Stimulated activated CD8-positive, alpha-beta memory T cell treated with anti-CD3 and anti-CD28 coated beads, Interleukin-2, amount 100 ng/mL, for 1 hour (primary cell): ENCODE data around the gene TGFBR3.

Experiments used
- DNase-seq, 2 donors: peaks; one replicate each; pipeline ENCODE4 v3.0.0-alpha.2; 2020; ENCODE audit warnings: low read depth in 2 of 2

The TGFBR3 gene

DNA sequence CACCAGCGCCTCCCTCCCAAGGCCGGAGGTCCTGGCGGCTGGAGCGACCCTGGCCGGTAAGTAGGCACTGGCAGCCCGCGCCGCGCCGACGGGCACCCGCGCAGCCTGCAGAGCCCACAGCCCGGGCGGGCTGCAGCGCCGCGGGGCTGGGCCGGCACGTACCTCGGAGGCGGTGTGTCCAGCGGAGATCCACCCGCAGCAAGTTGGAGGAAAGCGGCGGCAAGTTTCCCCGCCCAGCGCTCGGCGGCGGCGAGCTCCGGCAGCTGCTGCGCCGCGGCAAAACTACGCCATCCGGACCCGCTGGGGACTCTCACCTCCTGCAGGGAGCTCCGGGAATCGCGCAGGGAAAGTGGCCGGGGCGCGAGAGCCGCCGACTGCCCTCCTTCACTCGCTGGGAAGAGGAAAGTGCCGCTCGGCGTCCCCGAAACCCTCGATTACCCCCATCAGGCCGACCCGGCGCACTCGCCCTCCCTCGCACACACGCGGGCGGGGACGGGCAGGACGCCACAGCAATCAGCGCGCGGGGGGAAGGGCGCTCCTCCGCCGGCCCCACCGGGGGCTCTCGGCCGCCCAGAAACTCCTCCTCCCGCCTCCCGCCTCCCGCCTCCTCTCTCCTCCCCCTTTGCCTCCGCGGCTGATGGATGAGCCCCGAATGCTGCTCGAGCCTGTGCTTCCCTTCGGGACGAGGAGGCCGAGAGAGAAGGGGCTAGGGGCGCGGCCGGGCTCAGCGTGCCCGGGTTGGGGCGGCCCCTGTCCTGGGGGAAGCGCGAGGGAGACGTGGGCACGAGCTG, at the start of gene TGFBR3:
Gene TGFBR3, minus strand, starts transcription at position 436 of the 791 bp plus-strand sequence. CDS start 24,620 bp downstream, outside the sequence.
- DNase-seq, result peak; percentile 56 to 62

DNA sequence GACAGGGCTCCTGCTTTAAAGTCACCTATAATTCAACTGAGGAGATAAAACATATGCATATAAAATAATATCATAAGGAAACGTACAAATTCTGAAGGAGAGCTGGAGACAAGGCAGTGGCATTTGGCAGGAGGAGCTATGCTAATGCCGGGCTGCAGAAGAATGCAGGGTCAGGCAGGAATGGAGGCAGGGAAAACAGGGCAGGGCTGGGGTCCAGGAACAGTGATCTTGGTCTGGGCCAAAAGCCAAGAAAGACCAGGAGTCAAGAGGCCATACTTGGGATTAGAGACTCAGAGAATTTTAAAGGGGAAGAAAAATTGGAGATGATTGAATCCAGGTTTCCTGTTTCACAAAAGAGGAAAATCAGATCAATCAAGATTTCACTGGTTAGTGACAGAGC, 43.3 kb upstream of the TGFBR3 start:
- no peak for DNase-seq

DNA sequence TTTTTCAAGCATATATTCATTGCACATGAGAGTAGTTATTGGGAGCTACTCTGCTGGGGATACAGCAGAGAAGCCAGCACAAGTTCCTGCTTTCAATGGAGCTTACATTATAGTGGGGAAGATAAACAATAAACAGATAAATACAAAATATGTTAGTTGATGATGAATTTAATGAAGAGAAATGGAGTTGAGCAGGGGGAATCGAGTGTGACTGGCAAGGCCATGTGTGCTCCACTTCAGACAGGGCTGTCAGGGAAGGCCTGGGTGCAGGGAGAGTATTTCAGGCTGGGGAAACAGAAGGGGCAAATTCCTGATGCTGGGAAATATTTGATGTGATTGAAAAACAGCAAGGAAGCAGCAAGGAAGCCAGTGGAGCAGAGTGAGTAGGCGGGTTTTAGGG, 42.1 kb upstream of the TGFBR3 start:
- DNase-seq, result no peak

DNA sequence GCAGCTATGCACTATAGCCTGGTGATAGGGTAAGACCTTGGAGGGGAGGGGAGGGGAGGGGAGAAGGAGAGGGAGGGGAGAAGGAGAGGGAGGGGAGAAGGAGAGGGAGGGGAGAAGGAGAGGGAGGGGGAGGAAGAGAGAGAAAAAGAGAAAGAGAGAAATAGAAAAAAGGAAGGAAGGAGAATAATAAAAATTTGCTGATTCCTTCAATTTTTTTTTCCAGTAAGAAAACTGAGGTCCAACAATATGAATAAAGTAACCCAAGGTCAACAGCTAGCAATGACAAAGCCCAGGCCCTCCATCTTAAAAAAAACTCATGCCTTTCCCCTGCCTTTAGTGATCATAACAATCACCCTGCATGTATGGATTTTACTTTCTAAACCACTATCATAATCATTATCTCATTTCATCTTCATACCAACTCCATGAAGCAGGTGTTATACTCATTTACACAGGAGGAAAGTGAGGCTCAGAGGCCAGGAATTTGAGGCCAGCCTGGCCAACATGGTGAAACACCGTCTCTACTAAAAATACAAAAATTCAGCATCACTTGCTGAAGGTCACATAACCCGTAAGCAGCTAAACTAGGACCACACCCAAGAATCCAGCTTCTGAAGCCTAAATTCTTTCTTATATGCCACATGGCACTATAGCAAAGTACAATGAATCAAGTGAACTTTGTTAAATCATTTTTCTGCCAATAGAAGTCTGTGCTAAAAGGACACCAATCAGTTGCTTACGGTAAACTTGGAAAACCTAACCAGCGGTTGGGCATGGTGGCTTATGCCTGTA, 39.9 kb upstream of the TGFBR3 start:
- DNase-seq, result no peak

DNA sequence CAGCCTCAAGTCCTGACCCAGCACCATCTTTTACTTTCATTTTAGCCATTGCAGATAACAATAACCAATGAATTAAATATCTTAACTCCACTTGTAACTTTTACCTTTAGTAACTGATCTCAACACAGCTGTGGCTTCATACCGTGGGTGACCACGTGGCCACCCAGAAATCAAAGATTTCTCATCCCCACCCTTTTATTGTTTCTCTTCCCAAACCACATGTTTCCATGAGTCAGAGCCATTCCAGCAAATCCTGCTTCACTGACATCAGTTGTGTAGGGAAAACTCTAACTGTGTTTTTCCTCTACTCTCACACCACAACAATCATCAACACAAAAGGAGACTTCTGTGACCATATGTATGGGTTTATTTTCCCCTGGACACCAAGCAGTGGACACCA, 38.2 kb upstream of the TGFBR3 start:
- no peak for DNase-seq

DNA sequence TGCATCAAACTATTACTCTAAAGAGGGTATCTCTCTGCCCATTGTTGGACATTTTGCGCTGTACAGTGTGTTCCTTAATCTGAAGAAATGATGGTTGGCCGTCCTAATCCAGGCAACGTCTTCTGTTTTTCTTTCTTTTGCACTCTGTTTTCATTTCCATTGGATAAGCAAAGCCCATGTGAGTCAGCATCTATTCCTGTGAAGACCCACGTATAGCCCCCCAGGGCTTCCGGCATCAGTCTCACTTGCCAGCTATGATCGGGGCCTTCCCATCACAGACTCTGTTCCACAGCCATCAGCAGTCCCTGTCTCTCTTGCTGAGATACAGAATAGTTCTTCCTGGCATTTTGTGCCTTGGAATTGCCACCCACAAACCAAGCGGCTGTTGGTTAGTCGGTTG, 34.0 kb upstream of the TGFBR3 start:
- no peak for DNase-seq

DNA sequence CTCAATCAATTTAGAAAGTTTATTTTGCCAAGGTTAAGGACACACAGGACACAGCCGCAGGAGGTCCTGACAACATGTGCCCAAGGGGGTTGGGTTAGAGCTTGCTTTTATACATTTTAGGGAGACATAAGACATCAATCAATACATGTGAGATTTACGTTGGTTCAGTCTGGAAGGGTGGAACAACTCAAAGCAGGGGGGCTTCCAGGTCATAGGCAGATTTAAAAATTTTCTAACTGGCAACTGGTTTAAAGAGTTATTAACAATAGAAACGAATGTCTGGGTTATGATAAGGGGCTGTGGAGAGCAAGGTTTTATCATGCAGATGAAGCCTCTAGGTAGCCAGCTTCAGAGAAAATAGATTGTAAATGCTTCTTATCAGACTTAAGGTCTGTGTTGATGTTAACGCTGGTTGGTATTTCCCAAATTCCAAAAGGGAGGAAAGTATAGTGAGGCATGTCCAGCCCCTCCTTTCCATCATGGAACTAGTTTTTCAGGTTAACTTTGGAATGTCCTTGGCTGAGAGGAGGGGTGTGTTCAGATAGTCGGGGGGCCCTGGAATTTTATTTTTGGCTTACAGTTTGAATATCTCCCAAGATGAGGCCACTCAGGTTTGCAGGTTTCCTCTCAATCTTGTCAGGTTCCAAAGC, 31.0 kb upstream of the TGFBR3 start:
- DNase-seq, result no peak

DNA sequence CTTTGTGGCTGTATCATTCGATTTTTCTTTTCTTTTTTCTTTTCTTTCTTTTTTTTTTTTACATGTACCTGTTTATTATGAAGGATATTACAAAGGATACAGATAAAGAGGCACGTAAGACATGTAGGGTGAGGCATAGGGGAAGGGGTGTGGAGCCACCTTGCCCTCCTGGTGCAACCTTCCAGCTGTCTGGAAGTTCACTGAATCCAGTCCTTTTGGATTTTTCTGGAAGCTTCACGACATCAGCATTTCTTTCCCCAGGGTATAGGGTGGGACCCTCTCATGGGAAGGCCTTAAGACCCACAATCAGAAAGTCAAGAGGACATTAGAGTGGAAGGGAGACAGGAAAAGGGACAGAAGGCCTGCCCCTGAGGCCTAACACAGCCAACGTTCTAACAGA, 30.1 kb upstream of the TGFBR3 start:
- no peak for DNase-seq

DNA sequence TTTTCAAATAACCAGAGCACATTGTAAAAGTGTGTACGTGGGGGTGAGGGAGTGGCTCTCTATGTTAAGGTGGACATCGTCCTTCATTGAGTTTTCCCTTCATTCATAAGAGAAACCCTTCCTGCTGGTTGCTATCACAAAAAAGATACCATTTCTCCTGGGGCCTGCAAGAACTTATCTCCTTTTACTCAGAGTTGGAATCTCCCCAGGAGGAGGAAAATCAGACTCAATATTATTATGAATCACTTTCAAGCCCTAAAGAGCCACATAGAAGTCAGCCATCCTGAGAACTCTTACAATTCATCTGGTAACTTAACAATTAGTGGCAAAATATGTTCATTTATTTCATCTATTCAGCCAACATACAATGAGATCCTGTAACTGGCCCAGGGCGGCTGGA, 27.1 kb upstream of the TGFBR3 start:
- no peak for DNase-seq

DNA sequence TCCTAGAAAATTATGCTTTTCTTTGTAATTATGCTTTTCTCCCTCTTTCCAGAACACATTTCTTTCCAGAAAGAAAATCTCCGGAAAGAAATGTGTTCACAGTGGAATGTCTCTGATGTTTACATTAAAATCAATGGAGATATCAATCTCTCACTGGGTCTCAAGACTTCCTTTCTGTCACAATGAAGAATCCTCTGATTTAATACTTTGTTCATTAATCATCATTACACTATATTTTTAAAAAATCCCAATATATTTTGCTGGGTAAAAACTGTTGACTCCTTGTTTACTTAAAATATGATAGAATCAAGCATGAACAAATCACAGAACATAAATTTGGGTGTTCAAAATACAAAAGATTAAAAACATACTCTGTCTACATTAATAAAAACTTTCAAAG, 26.3 kb upstream of the TGFBR3 start:
- no peak for DNase-seq

DNA sequence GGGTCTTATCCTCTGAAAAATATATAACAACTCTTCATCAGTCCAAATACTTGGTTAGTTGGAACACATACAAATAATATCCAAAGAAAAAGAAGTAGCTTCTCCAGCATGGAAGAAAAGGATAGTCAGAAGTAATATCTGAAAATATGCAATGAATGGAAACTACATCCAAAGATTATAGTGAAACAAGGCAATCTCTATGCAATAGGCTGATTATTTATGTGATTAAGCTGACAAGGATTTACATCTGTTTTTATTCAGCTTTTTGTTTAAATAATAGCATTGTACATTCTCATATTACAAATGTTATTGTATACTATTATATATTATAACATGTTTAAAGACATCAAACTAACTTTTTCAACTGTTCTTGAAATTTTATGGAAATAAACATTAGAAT, 15.3 kb upstream of the TGFBR3 start:
- DNase-seq, result no peak

DNA sequence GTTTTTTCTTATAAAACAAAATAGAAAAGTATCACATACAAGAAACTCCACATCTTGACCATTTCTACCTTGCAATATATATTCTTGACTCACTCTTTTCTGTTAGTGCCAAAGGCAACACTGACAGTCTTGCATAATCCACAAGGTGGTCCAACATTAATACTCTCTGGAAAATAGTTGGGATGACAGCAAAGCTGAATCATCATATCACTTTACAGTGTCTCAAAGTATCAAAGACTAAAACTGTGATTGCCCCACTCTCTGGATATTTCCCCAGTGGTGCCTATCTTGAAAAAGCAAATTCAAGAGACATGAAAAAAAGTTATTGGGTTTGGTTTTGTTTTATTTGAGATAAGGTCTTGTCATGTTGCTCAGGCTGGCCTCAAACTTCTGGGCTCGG, 14.6 kb upstream of the TGFBR3 start:
- no peak for DNase-seq

DNA sequence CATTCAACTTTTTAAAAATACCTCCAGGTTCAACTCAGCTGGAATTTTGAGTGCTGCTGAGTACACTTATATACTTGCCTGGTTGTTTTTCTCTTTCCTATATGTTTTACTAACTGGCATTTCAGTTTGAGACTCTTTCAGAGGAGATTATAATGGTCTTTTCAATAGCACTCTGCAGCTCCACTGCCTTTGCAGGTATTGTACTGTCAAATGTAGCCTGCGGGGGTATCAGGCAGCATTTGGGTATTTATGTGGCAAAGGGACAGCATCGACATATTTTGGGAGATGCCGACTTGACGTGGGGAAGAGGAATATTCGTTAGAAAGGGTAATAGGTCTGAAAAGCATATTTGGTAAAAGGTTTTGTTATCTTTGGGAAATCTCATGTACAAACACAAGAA, 11.1 kb upstream of the TGFBR3 start:
- no peak for DNase-seq

DNA sequence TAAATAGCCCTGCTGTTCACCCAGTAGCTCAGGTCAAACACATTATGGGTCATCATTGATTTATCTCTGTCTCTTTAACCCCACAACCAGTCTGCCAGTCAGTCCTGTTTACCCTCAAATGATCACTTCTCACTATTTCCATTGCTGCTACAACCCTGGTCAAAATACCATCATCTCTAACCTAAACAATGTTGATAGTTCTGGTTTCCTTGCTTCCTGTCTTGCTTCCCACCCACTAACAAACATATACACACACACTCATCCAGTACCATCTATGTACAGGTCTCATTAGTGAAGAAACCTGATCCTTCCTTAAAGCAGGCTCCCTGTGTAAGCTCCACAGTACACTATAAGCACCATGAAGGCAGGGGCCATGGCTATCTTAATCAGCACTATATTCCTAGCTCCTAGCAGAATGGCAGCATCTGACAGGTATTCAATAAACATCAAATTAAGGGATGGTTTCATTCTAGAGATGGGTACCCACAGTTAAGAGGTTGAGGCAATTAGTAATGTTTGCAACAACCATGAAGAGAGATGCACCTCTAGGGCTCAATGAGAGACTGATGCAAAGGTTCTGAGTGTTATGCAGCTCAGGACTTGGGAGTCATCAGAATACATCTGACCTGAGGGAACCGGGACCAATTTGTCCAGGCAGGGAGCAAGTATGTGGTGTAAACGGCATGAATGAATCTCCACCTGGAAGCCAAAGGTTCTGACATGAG, 10.0 kb upstream of the TGFBR3 start:
- DNase-seq, result no peak

DNA sequence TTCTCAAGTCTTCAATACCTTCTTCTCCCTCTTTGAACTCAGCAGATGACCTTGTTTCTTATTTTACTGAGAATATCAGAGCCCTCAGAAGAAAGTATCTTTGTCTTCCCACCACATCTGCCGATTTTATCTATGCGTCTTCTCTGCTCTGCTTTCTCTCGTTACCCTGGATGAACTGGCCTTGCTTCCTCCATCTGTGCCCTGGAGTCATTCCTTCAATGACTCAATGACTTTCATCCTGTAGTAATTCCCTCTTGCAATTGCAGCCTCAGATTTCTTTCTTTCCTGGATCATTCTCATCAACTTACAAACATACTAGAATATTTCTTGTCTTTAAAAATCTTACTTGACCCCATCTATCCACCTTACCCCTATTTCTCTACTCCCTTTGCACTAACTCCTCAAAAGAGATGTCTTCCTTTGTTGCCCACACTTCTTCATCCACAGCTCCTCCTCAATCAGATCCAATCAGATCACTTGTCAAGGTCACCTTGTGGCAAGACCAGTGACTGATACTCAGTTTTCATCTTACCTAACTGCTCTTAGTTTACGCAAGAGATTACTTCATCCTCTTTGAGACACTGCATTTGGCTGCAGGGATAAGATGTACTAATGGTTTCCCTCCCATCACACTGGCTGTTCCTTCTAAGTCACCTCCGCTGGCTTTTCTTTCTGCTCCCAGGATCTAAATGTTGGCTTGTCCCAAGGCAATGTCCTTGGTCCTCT, 8.2 kb upstream of the TGFBR3 start:
- no peak for DNase-seq

DNA sequence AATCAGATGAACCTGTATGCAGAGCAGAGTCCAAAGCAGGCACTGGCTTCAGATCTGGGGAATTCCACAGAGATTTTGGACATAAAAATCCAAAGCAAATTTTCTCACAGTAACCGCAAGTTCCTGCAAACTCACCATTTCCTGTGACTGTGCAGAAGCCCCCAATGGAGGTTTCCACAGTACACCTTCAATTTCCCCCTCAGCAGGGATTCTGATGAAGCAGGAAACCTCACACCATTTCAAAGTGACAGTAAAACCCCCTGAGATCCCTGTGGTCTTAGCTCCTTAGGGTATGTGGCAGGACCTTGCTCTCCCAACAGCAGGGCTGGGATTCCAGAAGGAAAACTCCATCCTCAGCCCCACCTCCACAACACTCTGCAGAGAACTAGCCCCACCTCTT, 6.0 kb upstream of the TGFBR3 start:
- no peak for DNase-seq

DNA sequence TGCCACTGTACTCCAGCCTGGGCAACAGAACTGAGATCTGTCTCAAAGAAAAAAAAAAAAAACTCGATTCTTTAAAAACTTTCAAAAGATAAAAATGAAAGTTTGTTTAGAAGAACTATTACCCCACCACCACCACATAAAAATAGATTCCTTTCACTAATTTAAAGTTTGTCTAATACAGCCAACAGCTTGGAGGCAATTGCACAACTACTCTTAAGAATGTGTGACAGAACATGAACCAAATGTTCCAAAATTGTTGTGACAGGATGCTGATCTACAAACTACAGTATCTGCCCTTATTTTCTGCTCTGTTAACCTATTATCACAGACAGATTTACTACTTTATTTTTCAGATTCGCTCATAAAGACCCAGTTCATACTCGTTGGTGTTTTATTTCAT, 5.5 kb upstream of the TGFBR3 start:
- DNase-seq, result no peak

DNA sequence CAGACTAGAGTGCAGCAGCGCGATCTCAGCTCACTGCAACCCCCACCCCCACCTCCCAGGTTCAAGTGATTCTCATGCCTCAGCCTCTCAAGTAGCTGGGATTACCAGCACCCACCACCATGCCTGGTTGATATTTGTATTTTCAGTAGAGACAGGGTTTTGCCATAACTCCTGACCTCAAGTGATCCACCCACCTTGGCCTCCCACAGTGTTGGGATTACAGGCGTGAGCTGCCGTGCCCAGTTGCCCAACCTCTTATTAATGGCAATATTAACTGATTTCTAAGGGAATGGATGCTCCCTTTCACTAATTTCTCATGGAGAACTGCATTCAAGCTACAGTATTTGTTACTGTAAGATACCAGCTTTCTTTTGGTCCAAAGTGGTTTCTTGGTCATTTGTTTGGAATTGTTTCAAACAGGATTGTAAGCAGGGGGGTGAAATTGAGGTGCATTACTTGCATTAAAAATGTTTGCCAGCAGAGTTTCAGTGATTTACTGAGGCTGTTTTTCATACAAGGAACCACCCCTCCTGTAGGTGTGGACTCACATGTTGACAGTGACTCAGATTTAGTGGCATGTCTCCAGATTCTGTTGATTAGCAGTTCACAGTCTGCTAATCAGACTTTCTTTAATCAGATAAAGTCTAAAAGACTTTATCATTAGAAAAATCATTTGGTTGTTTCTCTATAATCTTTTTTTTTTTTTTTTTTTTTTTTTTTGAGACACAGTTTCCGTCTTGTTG, 3.9 kb upstream of the TGFBR3 start:
- DNase-seq, result no peak

DNA sequence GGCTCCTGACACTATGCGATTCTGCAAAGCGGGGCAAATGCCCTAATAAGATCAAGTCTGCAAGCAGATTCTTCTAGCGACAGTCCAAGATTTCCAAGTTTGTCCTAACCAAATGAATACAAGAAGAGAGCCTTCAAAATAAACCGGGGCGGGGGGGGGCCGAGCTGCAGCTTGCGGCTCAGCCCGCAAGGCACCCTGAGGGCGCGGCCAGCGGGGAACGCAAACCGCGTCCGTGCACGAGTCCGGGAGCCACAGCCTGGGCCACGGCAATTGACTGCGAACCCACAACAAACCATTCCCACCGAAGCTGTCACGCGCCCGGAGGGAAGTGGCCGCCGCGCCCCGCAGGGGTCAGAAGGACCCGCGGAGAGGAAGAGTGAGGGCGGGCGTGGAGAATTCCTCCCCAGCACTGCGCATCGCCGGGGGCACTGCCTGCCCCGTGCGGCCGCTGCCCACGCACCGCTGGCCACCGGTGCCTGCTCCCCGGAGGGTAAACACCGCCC, 687 bp downstream of the TGFBR3 start:
- peak in 1 of 2 donors; percentile 12 for DNase-seq

DNA sequence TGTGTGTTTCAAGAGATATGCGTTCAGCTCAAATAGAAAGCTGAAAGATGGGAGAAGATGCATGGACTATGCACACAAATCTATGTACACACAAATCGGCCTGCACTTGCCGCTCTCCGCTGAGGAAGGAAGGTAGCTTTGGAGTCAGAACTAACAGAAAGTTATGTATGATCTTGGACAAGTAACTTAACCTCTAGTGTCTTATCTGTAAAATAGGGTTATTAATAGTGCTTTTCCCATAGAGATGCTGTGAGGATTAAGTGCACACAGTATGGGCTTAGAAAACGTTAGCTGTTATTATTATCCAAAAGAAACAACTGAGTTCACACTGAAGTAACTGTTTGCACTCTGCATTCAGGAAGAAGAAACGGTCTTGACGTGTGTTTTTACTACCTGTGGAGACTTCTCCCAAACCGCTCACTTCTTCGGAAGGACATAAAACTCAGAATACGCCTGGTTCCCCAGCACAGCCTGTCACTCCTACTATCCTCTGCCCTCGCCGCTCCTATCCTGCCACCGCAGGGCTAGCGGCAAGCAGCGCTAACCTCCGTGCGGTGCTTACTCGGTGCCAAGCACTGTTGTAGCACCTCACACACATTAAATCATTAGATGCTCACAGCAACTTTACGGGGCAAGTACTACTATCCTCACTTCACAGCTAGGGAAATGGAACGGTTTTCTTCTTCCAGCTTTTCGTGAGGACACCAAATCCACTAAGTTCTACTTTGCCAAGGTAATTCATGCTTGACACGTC, 1.3 kb downstream of the TGFBR3 start:
- DNase-seq, result no peak
